ENCODE data around the gene LRRN1.

GRCh38 chr3:3782457-3782856 is 16.8 kb upstream of the LRRN1 start:
- TF ChIP-seq CTCF (conservative IDR thresholded peaks at IDR 0.05): no peak
- no peak for TF ChIP-seq EZH2 (IDR thresholded peaks at IDR 0.05; ENCODE audit: low read depth)

All from PC-9 (cell line).